ENCODE results near the gene PPM1F. TPM values are rescaled to one million over a fixed set of nuclear protein-coding genes. Genes with fewer than 3 reads are reported as not detected.

The PPM1F gene
- total and polyA plus RNA-seq, 2 donors (not counting 1 experiment from before 2014, with no cell fraction given): 18.1 to 30.0 TPM

DNA sequence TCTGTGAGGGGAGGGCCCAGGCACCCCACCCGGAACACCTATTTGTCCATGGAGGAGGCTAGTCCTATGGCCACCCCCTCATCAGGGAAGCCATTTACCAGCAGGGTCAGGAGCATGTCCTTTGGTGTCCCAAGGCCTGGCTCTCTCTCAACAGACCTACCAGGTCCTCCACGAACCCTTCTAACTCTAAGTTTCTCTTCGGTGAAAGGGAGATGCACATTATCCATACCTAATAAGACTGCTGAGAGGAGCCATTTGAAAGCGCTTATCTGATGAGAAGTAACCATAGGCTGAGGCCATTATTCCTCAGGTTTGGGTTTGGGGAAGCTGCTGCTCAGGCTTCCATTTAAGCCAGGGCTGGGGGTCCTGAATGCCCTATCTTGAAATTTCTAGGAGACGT lies 39.1 kb upstream of the PPM1F start:
- POLR2A ChIA-PET: no interaction called here
- no peaks in the 10 kb centered on the region for H3K4me1 Mint-ChIP-seq
- intact Hi-C loops (cut with micrococcal nuclease): no loop called here

GRCh38 chr22:21991304-21991596 lies 38.6 kb upstream of the PPM1F start:
- H3K4me1 ChIP-seq (ENCODE audit: control insufficient read depth in 2 of 2, insufficient read depth in 2 of 2, low read length in 2 of 2): no peaks in the 10 kb centered on the region
- H3K9me3 ChIP-seq (ENCODE audit: control extremely low read depth in 1 of 3, control insufficient read depth in 2 of 3, insufficient read depth in 1 of 3, low read length in 2 of 3): no peaks in the 10 kb centered on the region
- ChIA-PET CTCF (interaction anchor here (1.7 kb wide), 1 partner anchor 19 kb away, joined by 4 read pairs; no protein-coding TSS in a partner anchor), POLR2A (no interaction called here)
- no peaks in the 10 kb centered on the region for H3K9me3 Mint-ChIP-seq (ENCODE audit: insufficient read depth)
- H3K27ac Mint-ChIP-seq: no peak overlapping the region
- no peak overlapping the region for H3K4me3 ChIP-seq (ENCODE audit: control extremely low read depth in 1 of 5, extremely low read depth in 1 of 5, insufficient read depth in 1 of 5, low read depth in 2 of 5, low read length in 4 of 5)
- no peaks in the 10 kb centered on the region for H3K36me3 ChIP-seq (replicated peaks in 1 of 2; ENCODE audit: control extremely low read depth in 1 of 2, control insufficient read depth in 1 of 2, extremely low read depth in 1 of 2, insufficient read depth in 2 of 2, low read length in 1 of 2)
- TF ChIP-seq, protein P1, sequence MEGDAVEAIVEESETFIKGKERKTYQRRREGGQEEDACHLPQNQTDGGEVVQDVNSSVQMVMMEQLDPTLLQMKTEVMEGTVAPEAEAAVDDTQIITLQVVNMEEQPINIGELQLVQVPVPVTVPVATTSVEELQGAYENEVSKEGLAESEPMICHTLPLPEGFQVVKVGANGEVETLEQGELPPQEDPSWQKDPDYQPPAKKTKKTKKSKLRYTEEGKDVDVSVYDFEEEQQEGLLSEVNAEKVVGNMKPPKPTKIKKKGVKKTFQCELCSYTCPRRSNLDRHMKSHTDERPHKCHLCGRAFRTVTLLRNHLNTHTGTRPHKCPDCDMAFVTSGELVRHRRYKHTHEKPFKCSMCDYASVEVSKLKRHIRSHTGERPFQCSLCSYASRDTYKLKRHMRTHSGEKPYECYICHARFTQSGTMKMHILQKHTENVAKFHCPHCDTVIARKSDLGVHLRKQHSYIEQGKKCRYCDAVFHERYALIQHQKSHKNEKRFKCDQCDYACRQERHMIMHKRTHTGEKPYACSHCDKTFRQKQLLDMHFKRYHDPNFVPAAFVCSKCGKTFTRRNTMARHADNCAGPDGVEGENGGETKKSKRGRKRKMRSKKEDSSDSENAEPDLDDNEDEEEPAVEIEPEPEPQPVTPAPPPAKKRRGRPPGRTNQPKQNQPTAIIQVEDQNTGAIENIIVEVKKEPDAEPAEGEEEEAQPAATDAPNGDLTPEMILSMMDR (IDR thresholded peaks at IDR 0.05): no peak
- TF ChIP-seq EZH2 (IDR thresholded peaks at IDR 0.05; ENCODE audit: borderline replicate concordance, insufficient read depth, low read depth, low read length, poor library complexity, severe bottlenecking): no peak
- H3K9ac ChIP-seq (ENCODE audit: low read length): no peak overlapping the region
- no peaks in the 10 kb centered on the region for H3K27me3 ChIP-seq (replicated peaks in 1 of 4; ENCODE audit: control extremely low read depth in 1 of 4, control insufficient read depth in 3 of 4, insufficient read depth in 4 of 4, low read length in 3 of 4)
- ATAC-seq (ENCODE audit: low read depth): no peak
- no peak overlapping the region for H3K4me2 ChIP-seq (replicated peaks; ENCODE audit: low read depth, low read length, poor library complexity, severe bottlenecking)
- H3K79me2 ChIP-seq (ENCODE audit: control insufficient read depth, insufficient read depth, low read length): no peaks in the 10 kb centered on the region
- DNase-seq: no peak
- over 99% methylated on average over 6 of the region's 6 CpGs for WGBS (ENCODE audit: insufficient coverage)
- H3K4me3 Mint-ChIP-seq: no peak overlapping the region
- H3K4me1 Mint-ChIP-seq: no peaks in the 10 kb centered on the region
- no peak overlapping the region for H2AFZ ChIP-seq (ENCODE audit: insufficient read depth, low read depth, low read length, poor library complexity, severe bottlenecking)
- H3K27ac ChIP-seq (ENCODE audit: low read length in 2 of 2): no peak overlapping the region
- intact Hi-C loops (cut with micrococcal nuclease): no loop called here
- no peaks in the 10 kb centered on the region for H4K20me1 ChIP-seq (ENCODE audit: control insufficient read depth, insufficient read depth, low read length, poor library complexity, severe bottlenecking)
- no peaks in the 10 kb centered on the region for H3K27me3 Mint-ChIP-seq

More for the DNA sequence above, 39.1 kb upstream of the PPM1F start:
- Mint-ChIP-seq H3K27me3 (no peaks in the 10 kb centered on the region), H3K4me3 (no peak overlapping the region), H3K9me3 (ENCODE audit: insufficient read depth) (no peaks in the 10 kb centered on the region), H3K27ac (no peak overlapping the region)
- Histone ChIP-seq H3K9me3 (ENCODE audit: control extremely low read depth in 1 of 3, control insufficient read depth in 2 of 3, insufficient read depth in 1 of 3, low read length in 2 of 3) (no peaks in the 10 kb centered on the region), H3K27ac (ENCODE audit: low read length in 2 of 2) (no peak overlapping the region), H3K4me3 (ENCODE audit: control extremely low read depth in 1 of 5, extremely low read depth in 1 of 5, insufficient read depth in 1 of 5, low read depth in 2 of 5, low read length in 4 of 5) (no peak overlapping the region), H3K36me3 (replicated peaks in 1 of 2; ENCODE audit: control extremely low read depth in 1 of 2, control insufficient read depth in 1 of 2, extremely low read depth in 1 of 2, insufficient read depth in 2 of 2, low read length in 1 of 2) (no peaks in the 10 kb centered on the region), H2AFZ (ENCODE audit: insufficient read depth, low read depth, low read length, poor library complexity, severe bottlenecking) (no peak overlapping the region), H3K27me3 (replicated peaks in 1 of 4; ENCODE audit: control extremely low read depth in 1 of 4, control insufficient read depth in 3 of 4, insufficient read depth in 4 of 4, low read length in 3 of 4) (no peaks in the 10 kb centered on the region), H3K9ac (ENCODE audit: low read length) (no peak overlapping the region), H3K79me2 (ENCODE audit: control insufficient read depth, insufficient read depth, low read length) (no peaks in the 10 kb centered on the region), H3K4me2 (replicated peaks; ENCODE audit: low read depth, low read length, poor library complexity, severe bottlenecking) (no peak overlapping the region), H4K20me1 (ENCODE audit: control insufficient read depth, insufficient read depth, low read length, poor library complexity, severe bottlenecking) (no peaks in the 10 kb centered on the region), H3K4me1 (ENCODE audit: control insufficient read depth in 2 of 2, insufficient read depth in 2 of 2, low read length in 2 of 2) (no peaks in the 10 kb centered on the region)
- WGBS (ENCODE audit: insufficient coverage): 100% methylated on average over 1 of the region's 5 CpGs
- ATAC-seq (ENCODE audit: low read depth) (no peak), DNase-seq (no peak)
- TF ChIP-seq, protein P1 (IDR thresholded peaks at IDR 0.05): no peak
- TF ChIP-seq EZH2 (IDR thresholded peaks at IDR 0.05; ENCODE audit: borderline replicate concordance, insufficient read depth, low read depth, low read length, poor library complexity, severe bottlenecking): no peak
- CTCF ChIA-PET: no interaction called here

Measured in B cell (primary cell).